Prostate gland (tissue), 2 donors: ENCODE results near the gene C19orf44. TPM values are rescaled to one million over a fixed set of nuclear protein-coding genes. Genes with fewer than 3 reads are reported as not detected.

Source experiments
- DNase-seq: peaks from one replicate; pipeline ENCODE4 v3.0.0-alpha.2; 2019; ENCODE audit warnings: low spot score
- H3K27ac ChIP-seq, 2 donors: fragments of 200-600 bp; sonication (generic); 2 replicates each; pipeline ENCODE4 v1.5.1; 2017 to 2019
- H3K27me3 ChIP-seq: fragments of 200-600 bp; sonication (generic); replicated peaks from 2 replicates; pipeline ENCODE4 v1.5.1; 2019; ENCODE audit not compliant: insufficient read depth
- H3K36me3 ChIP-seq, 2 donors: fragments of 200-600 bp; sonication (generic); 1 replicate in 1 of 2; 2 replicates in 1 of 2; pipeline versions ENCODE4 v1.5.1 to v1.8.1; 2017 to 2019
- H3K4me1 ChIP-seq: fragments of 200-600 bp; sonication (generic); replicated peaks from 2 replicates; pipeline ENCODE4 v1.5.1; 2019
- H3K4me3 ChIP-seq, 2 donors: fragments of 200-600 bp; sonication (generic); 2 replicates each; pipeline ENCODE4 v1.5.1; 2017 to 2019
- H3K9me3 ChIP-seq: fragments of 200-600 bp; sonication (generic); 2 replicates; pipeline ENCODE4 v1.5.1; 2017
- POLR2A ChIP-seq: fragments of 450-650 bp; IDR thresholded peaks from one replicate; pipeline ENCODE4 v1.6.1; 2016; ENCODE audit warnings: antibody characterized with exemption, mild to moderate bottlenecking
- POLR2AphosphoS5 ChIP-seq: sonication (generic); formaldehyde crosslinking; IDR thresholded peaks from one replicate; pipeline ENCODE4 v1.6.1; 2017; ENCODE audit warnings: antibody characterized with exemption
- WGBS: methylation state at CpG from one replicate; pipeline ENCODE4 v1.1.5; 2018; 5-methylcytosine and 5-hydroxymethylcytosine counted together
- intact Hi-C: fragments of 100-400 bp; cut with DNase I; formaldehyde crosslinking; loops from one replicate; pipeline ENCODE4 v1.14.2; 2022
- total RNA-seq, 2 donors: library from RNA; depleted of rRNA; stranded (reverse); fragments of >200 nt; gene quantifications; one replicate each; pipeline ENCODE4 v1.1.0, GENCODE V29; 2016
- TF ChIP-seq, protein P1 (sequence below), 4 experiments: fragments of 200-600 bp in 2 of 4; fragments of 450-650 bp in 2 of 4; sonication (generic) in 2 of 4; IDR thresholded peaks; 1 replicate in 3 of 4; 2 replicates in 1 of 4; pipeline ENCODE4 v1.5.1; 2016 to 2019; ENCODE audit warnings: antibody characterized with exemption in 4 of 4, mild to moderate bottlenecking in 2 of 4, moderate library complexity in 2 of 4

C19orf44 gene
- total RNA-seq, 2 donors from 2014 or later, result 8.0 to 13.7 TPM

DNA sequence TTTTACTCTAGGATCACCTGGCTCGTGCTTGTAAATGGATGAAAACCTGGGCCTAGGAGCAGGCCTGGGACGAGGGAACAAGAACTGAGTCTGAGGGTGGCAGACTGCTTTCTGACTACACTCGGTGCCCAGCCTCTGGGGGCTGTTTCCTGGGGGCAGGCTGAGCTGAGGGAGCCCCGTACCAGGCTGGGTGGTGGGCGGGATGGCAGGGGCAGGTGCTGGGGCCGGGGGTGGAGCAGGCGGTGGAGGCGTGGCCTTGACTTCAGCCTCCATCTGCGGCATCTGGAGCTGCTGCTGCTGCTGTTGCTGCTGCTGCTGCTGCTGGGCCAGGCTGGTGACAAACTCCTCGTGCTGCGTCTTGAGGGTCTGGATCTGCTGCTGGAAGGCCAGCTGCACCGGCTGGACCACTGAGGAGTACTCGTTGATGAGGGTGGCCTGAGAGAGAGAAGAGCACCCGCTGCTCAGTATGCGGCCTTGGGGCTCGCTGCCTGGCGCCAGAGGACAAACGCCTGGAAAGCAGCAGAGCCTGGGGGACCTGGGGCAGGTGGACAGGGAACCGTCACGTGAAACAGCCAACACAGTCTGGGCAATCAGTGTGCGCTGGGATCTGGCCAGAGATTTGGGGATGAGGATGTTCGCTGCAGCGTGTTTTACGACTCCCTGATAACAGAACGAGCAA lies 33.4 kb downstream of the C19orf44 start:
- H3K27me3 ChIP-seq, result no peaks in the 10 kb centered on the region
- intact Hi-C loops, result no loop called here
- TF ChIP-seq, protein P1, sequence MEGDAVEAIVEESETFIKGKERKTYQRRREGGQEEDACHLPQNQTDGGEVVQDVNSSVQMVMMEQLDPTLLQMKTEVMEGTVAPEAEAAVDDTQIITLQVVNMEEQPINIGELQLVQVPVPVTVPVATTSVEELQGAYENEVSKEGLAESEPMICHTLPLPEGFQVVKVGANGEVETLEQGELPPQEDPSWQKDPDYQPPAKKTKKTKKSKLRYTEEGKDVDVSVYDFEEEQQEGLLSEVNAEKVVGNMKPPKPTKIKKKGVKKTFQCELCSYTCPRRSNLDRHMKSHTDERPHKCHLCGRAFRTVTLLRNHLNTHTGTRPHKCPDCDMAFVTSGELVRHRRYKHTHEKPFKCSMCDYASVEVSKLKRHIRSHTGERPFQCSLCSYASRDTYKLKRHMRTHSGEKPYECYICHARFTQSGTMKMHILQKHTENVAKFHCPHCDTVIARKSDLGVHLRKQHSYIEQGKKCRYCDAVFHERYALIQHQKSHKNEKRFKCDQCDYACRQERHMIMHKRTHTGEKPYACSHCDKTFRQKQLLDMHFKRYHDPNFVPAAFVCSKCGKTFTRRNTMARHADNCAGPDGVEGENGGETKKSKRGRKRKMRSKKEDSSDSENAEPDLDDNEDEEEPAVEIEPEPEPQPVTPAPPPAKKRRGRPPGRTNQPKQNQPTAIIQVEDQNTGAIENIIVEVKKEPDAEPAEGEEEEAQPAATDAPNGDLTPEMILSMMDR (IDR thresholded peaks at IDR 0.05), result no peak
- TF ChIP-seq POLR2A (no peak), POLR2AphosphoS5 (no peak)
- H3K4me3 ChIP-seq, result no peak overlapping the region
- no peak overlapping the region for H3K27ac ChIP-seq
- DNase-seq, result no peak
- 89% methylated on average over 25 of the region's 25 CpGs for WGBS
- no peaks in the 10 kb centered on the region for H3K9me3 ChIP-seq
- peaks cover 45 to 80% of the 10 kb centered on the region in 2 donors for H3K36me3 ChIP-seq
- no peaks in the 10 kb centered on the region for H3K4me1 ChIP-seq

DNA sequence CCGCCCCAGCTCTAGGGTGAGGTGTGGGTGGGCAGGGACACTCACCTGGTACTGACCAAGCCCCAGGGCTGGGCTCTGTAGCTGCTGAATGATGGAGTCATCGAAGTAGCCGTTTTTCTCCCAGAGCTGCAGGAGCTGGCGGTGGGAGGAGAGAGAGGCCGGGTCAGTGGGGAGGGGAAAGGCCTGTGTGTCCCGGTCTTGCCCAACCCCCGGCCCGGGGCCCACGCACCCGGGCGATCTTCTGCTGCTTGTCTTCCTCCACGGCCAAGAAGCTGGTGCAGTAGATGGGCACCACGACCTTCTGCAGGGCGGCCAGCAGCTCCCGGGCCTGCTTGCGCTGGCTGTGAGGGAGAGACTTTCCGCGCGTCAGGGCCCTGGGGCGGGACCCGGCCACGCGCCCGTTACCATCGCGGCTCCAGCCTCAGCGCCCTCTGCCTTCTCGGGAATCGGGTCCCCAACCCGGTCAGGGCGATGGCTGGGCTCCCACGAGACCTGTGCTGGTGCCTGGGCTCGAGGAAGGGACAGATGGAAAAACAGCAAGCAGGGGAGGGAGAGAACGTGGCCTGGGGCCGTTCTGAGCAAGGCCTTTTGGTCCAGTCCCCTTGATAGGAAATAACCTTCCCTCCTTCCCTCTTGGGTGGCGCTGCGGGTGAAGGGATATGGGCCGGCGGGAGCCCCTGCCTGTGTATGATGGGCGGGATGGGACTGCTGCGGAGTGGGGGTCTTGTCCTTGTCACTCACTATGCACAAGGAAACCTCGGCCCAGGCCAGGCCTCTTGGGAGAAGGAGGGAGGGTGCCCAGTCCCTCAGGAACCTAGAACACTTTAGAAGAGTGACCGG lies 34.6 kb downstream of the C19orf44 start:
- no peak for DNase-seq
- WGBS, result 87% methylated on average over 43 of the region's 43 CpGs
- Histone ChIP-seq H3K9me3 (no peaks in the 10 kb centered on the region), H3K36me3 (peaks cover 45 to 80% of the 10 kb centered on the region in 2 donors), H3K4me1 (no peaks in the 10 kb centered on the region), H3K4me3 (no peak overlapping the region), H3K27me3 (no peaks in the 10 kb centered on the region), H3K27ac (no peak overlapping the region)
- intact Hi-C loops, result no loop called here
- TF ChIP-seq POLR2A (no peak), POLR2AphosphoS5 (no peak)
- TF ChIP-seq, protein P1 (IDR thresholded peaks at IDR 0.05), result no peak

DNA sequence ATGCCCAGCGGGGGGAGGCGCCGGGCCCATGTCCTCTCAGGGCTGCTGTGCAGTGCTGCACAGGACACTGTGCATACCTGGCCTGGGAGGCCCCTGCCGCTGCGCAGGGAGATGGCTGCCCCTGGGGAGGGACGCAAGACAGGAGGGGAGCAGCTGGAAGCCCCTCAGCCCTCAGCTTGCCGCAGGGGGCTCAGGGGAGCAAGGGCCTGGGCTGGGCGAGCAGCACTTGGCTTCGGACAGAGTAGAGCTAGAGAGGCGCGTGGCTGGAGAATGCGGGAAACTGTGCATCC lies 35.1 kb downstream of the C19orf44 start:
- H3K27ac ChIP-seq, result no peak overlapping the region
- no peaks in the 10 kb centered on the region for H3K4me1 ChIP-seq
- no peaks in the 10 kb centered on the region for H3K27me3 ChIP-seq
- peaks cover 45 to 75% of the 10 kb centered on the region in 2 donors for H3K36me3 ChIP-seq
- intact Hi-C loops, result no loop called here
- H3K9me3 ChIP-seq, result no peaks in the 10 kb centered on the region
- TF ChIP-seq POLR2AphosphoS5, result no peak
- TF ChIP-seq, protein P1 (IDR thresholded peaks at IDR 0.05), result no peak
- no peak for TF ChIP-seq POLR2A
- whole genome bisulfite sequencing, result 97% methylated on average over 12 of the region's 12 CpGs
- H3K4me3 ChIP-seq, result no peak overlapping the region
- DNase-seq, result no peak

DNA sequence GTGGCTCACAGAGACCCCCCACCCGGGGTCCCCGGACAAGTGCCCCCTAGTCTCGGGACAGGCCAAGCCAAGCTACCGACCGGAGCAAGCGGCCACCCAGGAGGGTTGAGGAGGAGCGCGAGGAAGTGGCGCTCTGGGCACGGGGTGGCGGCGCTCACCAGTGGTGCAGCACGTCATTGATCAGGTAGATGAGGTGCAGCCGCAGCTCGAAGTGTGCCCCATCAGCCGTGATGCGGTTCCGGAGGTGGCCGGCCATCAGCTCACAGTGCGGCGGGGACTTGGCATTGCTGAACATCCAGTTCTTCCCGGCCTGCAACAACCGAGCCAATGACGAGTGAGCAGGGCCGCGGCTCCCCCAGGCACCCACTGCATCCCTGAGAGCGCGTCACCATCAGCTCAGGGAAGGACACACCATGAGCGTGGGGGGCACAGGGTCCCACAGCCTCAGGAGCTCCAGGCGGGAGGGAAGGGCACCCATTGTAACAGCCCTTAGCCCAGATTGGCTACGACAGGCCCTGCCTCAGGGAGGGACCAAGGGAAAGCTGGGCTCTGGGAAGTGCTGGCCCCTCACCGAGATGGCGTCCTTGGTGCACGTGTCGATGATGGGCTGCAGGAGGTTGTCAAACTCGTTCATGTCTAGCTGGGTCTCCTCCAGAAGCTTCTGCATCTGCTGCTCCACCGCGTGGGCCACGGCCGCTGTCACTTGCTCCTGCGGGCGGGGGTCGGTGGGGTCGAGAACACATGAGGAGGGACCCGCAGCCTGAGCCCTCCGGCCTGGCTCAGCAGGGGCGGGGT lies 36.4 kb downstream of the C19orf44 start:
- Histone ChIP-seq H3K4me3 (no peak overlapping the region), H3K36me3 (peaks cover 45 to 61% of the 10 kb centered on the region in 2 donors), H3K27ac (no peak overlapping the region), H3K4me1 (no peaks in the 10 kb centered on the region), H3K27me3 (no peaks in the 10 kb centered on the region), H3K9me3 (no peaks in the 10 kb centered on the region)
- WGBS, result 93% methylated on average over 47 of the region's 47 CpGs
- TF ChIP-seq, protein P1 (IDR thresholded peaks at IDR 0.05), result no peak
- TF ChIP-seq POLR2AphosphoS5 (no peak), POLR2A (no peak)
- intact Hi-C loops, result no loop called here
- no peak for DNase-seq
